ENCODE measurements around the gene MADD. TPM values are rescaled to one million over a fixed set of nuclear protein-coding genes. Genes with fewer than 3 reads are reported as not detected.

Gene MADD
- total RNA-seq, 5 donors from 2014 or later (not counting 1 experiment from before 2014, with no cell fraction given), result 116 to 189 (median 124) TPM

DNA sequence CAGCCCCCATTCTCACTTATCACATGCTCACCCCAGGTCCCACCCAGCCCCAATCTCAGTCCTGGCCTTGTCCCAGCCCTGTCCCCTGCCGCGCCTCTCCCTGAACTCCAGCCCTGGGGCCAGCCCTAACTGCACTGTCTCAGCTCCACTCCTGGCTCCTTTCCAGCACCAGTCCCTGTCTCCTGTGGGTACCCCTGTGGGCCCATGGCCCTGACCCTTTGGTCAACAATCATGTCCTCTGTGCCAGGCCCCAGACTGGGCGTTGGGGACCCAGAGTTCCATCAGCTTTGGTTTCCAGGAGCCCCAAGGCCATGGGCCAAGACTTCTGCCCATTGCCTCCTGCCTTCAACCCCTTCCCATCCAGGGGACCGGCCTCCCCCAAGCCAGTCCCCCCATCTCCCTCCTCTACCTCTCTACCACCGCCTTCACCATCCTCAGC lies 107.7 kb downstream of the MADD start:
- Histone ChIP-seq H3K9me3 (no peaks in the 10 kb centered on the region), H3K4me1 (ENCODE audit: control insufficient read depth in 1 of 2, extremely low read depth in 1 of 2, insufficient read depth in 2 of 2, low read length in 2 of 2) (peaks cover 0 to 13% of the 10 kb centered on the region in 2 experiments), H3K36me3 (ENCODE audit: control insufficient read depth in 2 of 2, extremely low read depth in 1 of 2, insufficient read depth in 1 of 2, low read length in 1 of 2) (no peaks in the 10 kb centered on the region), H3K27me3 (replicated peaks in 1 of 2; ENCODE audit: control insufficient read depth in 2 of 2, extremely low read depth in 1 of 2, insufficient read depth in 2 of 2, low read length in 1 of 2) (no peaks in the 10 kb centered on the region), H3K27ac (ENCODE audit: low read length) (no peak overlapping the region), H3K4me3 (ENCODE audit: control insufficient read depth in 1 of 2, extremely low read depth in 1 of 2, low read length in 1 of 2) (peak overlapping the region in 1 of 2 donors; percentile 11)
- Mint-ChIP-seq H3K27ac (no peak overlapping the region), H3K9me3 (no peaks in the 10 kb centered on the region), H3K36me3 (no peaks in the 10 kb centered on the region), H3K27me3 (no peaks in the 10 kb centered on the region), H3K4me1 (peaks cover 2 to 6% (median 5%) of the 10 kb centered on the region in 3 donors), H3K4me3 (peak overlapping the region in 1 of 3 donors; percentile 47)
- no peak for DNase-seq
- POLR2A ChIA-PET, result no interaction called here
- CTCF ChIA-PET, result interaction anchor here in 1 of 2 donors (0.5 kb wide), 1 partner anchor 248 kb away, joined by 3 read pairs; no protein-coding TSS in a partner anchor
- no peak for ATAC-seq (replicated peaks in 1 of 4)
- 77% methylated on average over 5 of the region's 5 CpGs for WGBS (ENCODE audit: insufficient coverage)

DNA sequence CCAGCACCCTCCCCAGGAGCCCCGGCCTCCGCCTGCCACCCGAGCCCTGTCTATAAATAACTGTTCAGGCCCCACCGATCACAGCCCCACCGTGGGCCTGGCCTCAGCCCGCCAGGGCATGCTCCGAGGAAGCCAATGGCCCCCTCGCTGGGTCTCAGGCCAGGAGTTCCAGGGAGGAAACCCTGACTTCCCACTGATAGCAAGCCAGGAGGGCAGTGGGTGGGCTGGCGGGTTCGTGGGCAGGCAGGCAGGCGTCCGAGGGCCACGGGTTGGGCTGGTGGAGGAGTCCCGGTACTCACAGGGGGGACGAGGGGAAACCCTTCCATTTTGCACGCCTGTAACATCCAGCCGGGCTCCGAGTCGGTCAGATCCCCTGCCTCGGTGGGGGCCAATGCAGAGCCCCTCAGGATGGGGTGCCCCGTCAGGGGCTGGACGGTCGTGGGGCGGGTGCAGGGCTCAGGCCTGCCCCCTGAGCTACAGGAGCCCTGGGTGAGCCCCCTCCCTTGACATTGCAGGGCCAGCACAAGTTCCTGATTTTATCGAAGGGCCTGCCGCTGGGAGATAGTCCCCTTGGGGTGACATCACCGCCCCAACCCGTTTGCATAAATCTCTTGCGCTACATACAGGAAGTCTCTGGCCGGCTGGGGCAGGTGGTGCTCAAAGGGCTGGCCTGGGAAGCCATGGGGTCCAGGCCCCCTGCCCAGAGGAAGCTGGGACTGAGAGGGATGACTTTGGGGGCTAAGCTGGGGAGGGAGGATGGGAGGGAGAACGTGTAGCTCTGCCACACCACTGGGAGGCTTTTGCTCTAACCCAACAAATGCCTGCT lies 108.3 kb downstream of the MADD start, which contains the start of gene SPI1:
Gene SPI1, minus strand, starts transcription at position 538 of the 826 bp plus-strand sequence. Its CDS starts 194 bp downstream, at position 344.
- no peaks in the 10 kb centered on the region for H3K27me3 ChIP-seq (replicated peaks in 1 of 2; ENCODE audit: control insufficient read depth in 2 of 2, extremely low read depth in 1 of 2, insufficient read depth in 2 of 2, low read length in 1 of 2)
- 62% methylated on average over 26 of the region's 31 CpGs for WGBS (ENCODE audit: insufficient coverage)
- CTCF ChIA-PET, result no interaction called here
- peaks cover 0 to 13% of the 10 kb centered on the region in 2 experiments for H3K4me1 ChIP-seq (ENCODE audit: control insufficient read depth in 1 of 2, extremely low read depth in 1 of 2, insufficient read depth in 2 of 2, low read length in 2 of 2)
- DNase-seq (peak in 8 of 35 experiments; percentile 12 to 60 (median 26)), ATAC-seq (replicated peaks in 1 of 4) (peak in 1 of 4 experiments; percentile 33)
- Mint-ChIP-seq H3K27me3 (no peaks in the 10 kb centered on the region), H3K9me3 (no peaks in the 10 kb centered on the region), H3K4me3 (peak within 1 kb of the TSS in 1 of 3 donors; percentile 47), H3K27ac (peak within 1 kb of the TSS in 1 of 2 donors; percentile 67), H3K36me3 (no peaks in the 10 kb centered on the region), H3K4me1 (peaks cover 2 to 6% (median 6%) of the 10 kb centered on the region in 3 donors)
- no peaks in the 10 kb centered on the region for H3K36me3 ChIP-seq (ENCODE audit: control insufficient read depth in 2 of 2, extremely low read depth in 1 of 2, insufficient read depth in 1 of 2, low read length in 1 of 2)
- no peak within 1 kb of the TSS for H3K27ac ChIP-seq (ENCODE audit: low read length)
- no peaks in the 10 kb centered on the region for H3K9me3 ChIP-seq
- peak within 1 kb of the TSS in 1 of 2 donors; percentile 11 for H3K4me3 ChIP-seq (ENCODE audit: control insufficient read depth in 1 of 2, extremely low read depth in 1 of 2, low read length in 1 of 2)
- POLR2A ChIA-PET, result no interaction called here

DNA sequence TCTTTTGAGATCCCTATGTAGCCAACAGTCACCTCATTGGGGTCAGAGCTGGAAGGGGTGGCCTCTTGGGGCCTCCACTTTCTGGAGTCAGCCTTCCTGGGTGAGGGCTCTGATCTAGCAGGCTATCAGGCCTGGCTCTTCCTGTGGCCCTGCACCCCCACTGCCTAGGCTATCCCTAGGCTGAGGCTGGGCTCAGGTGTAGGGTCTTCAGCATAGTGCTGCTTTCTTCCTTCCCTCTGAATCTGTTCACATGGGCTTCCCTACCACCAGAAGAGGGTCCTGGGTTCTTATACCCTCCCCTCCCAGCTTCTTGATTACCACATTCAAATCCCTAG lies 108.9 kb downstream of the MADD start:
- Histone ChIP-seq H3K4me3 (ENCODE audit: control insufficient read depth in 1 of 2, extremely low read depth in 1 of 2, low read length in 1 of 2) (no peak overlapping the region), H3K27me3 (replicated peaks in 1 of 2; ENCODE audit: control insufficient read depth in 2 of 2, extremely low read depth in 1 of 2, insufficient read depth in 2 of 2, low read length in 1 of 2) (no peaks in the 10 kb centered on the region), H3K4me1 (ENCODE audit: control insufficient read depth in 1 of 2, extremely low read depth in 1 of 2, insufficient read depth in 2 of 2, low read length in 2 of 2) (peaks cover 0 to 11% of the 10 kb centered on the region in 2 experiments), H3K27ac (ENCODE audit: low read length) (no peak overlapping the region), H3K9me3 (no peaks in the 10 kb centered on the region), H3K36me3 (ENCODE audit: control insufficient read depth in 2 of 2, extremely low read depth in 1 of 2, insufficient read depth in 1 of 2, low read length in 1 of 2) (no peaks in the 10 kb centered on the region)
- ChIA-PET POLR2A (no interaction called here), CTCF (no interaction called here)
- ATAC-seq (replicated peaks in 1 of 4), result no peak
- Mint-ChIP-seq H3K9me3 (no peaks in the 10 kb centered on the region), H3K4me3 (no peak overlapping the region), H3K27ac (peak overlapping the region in 1 of 2 donors; percentile 67), H3K36me3 (no peaks in the 10 kb centered on the region), H3K4me1 (peaks cover 2 to 6% (median 6%) of the 10 kb centered on the region in 3 donors), H3K27me3 (no peaks in the 10 kb centered on the region)
- no peak for DNase-seq

DNA sequence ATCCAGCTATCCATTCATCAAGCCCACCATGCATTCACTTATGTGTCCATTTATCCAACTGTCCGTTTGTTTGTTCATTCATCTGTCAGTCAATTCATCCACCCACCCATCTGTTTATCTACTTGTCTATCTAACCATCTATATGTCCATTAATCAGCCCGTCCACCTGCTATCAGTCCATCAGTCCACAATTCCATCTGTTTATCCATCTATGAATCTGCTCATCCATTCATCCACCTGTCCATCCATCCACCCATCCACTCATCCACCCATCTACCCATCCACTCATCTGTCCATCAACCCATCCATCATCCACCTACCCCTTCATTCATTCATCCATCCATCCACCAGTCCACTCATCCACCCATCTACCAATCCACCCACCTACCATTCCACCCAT lies 109.4 kb downstream of the MADD start:
- Histone ChIP-seq H3K36me3 (ENCODE audit: control insufficient read depth in 2 of 2, extremely low read depth in 1 of 2, insufficient read depth in 1 of 2, low read length in 1 of 2) (no peaks in the 10 kb centered on the region), H3K27ac (ENCODE audit: low read length) (no peak overlapping the region), H3K4me3 (ENCODE audit: control insufficient read depth in 1 of 2, extremely low read depth in 1 of 2, low read length in 1 of 2) (no peak overlapping the region), H3K9me3 (no peaks in the 10 kb centered on the region), H3K27me3 (replicated peaks in 1 of 2; ENCODE audit: control insufficient read depth in 2 of 2, extremely low read depth in 1 of 2, insufficient read depth in 2 of 2, low read length in 1 of 2) (no peaks in the 10 kb centered on the region), H3K4me1 (ENCODE audit: control insufficient read depth in 1 of 2, extremely low read depth in 1 of 2, insufficient read depth in 2 of 2, low read length in 2 of 2) (peaks cover 0 to 6% of the 10 kb centered on the region in 2 experiments)
- Mint-ChIP-seq H3K4me3 (no peak overlapping the region), H3K36me3 (no peaks in the 10 kb centered on the region), H3K4me1 (peaks cover 0 to 6% (median 3%) of the 10 kb centered on the region in 3 donors), H3K27me3 (no peaks in the 10 kb centered on the region), H3K27ac (no peak overlapping the region), H3K9me3 (no peaks in the 10 kb centered on the region)
- CTCF ChIA-PET, result no interaction called here
- WGBS (ENCODE audit: insufficient coverage), result 79% methylated on average over 2 of the region's 2 CpGs
- POLR2A ChIA-PET, result no interaction called here
- ATAC-seq (replicated peaks in 1 of 4) (no peak), DNase-seq (no peak)

Other genes with a start within 250 kb of the MADD start
- gene ARFGAP2, start 93.3 kb upstream of the MADD start, total RNA-seq, result 100 to 1,000 TPM; 145 to 188 (median 160) TPM
- 1 to 10 TPM in 3 of 5 donors, under 1 TPM in 1, not detected in 1; 0.49 to 1.9 (median 1.4) TPM for gene PACSIN3, start 83.7 kb upstream of the MADD start, total RNA-seq
- gene DDB2, start 55.2 kb upstream of the MADD start, total RNA-seq, result 100 to 1,000 TPM in 3 of 5 donors, 10 to 100 TPM in 2; 55.0 to 136 (median 123) TPM
- 10 to 100 TPM; 16.2 to 26.8 (median 21.9) TPM for gene ACP2, start 21.3 kb upstream of the MADD start, total RNA-seq
- gene NR1H3, start 12.1 kb upstream of the MADD start, total RNA-seq, result 10 to 100 TPM in 3 of 5 donors, 1 to 10 TPM in 2; 3.6 to 16.7 (median 11.7) TPM
- not detected for gene MYBPC3, start 82.6 kb downstream of the MADD start, total RNA-seq
- 1 to 10 TPM; 1.8 to 5.8 (median 2.1) TPM for gene SPI1, start 108.4 kb downstream of the MADD start, total RNA-seq
- 10 to 100 TPM; 45.6 to 67.0 (median 65.2) TPM for gene SLC39A13, start 138.5 kb downstream of the MADD start, total RNA-seq
- gene PSMC3, start 156.3 kb downstream of the MADD start, total RNA-seq, result 10 to 100 TPM; 48.6 to 64.4 (median 55.0) TPM
- 1 to 10 TPM; 1.1 to 3.4 (median 1.4) TPM for gene RAPSN, start 179.0 kb downstream of the MADD start, total RNA-seq

Measured in T-cell (primary cell).